ENCODE measurements around the gene HSD11B1.

Gene HSD11B1

DNA sequence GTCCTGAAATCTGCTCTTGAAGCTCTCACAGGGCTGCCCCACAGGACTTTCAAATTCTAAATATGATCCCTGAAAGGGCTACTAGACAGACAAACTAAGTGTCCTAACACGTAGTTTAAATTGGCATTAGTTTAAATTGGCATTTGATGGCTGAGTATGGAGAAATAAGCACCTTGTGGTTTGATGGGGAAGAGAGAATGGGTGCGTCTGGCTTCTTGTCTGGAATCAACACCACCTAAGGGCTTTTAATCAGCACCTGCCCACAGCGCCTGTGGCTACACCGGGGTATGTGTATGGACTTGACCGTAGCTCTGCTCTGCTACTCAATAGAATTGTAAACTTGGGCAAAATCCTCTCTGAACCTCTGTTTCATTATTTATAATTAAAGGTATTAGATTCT is 46.7 kb upstream of the HSD11B1 start:
- no peak overlapping the region for H3K4me2 ChIP-seq (ENCODE audit: low read length)
- no peaks in the 10 kb centered on the region for H3K79me2 ChIP-seq (ENCODE audit: insufficient read depth, low read length)
- H3K27me3 ChIP-seq (ENCODE audit: insufficient read depth, low read length), result no peaks in the 10 kb centered on the region
- no peaks in the 10 kb centered on the region for H3K4me1 ChIP-seq (ENCODE audit: insufficient read depth, low read length, severe bottlenecking)
- no peak overlapping the region for H3K4me3 ChIP-seq (ENCODE audit: low read depth, low read length, poor library complexity, severe bottlenecking)
- TF ChIP-seq, protein P1, sequence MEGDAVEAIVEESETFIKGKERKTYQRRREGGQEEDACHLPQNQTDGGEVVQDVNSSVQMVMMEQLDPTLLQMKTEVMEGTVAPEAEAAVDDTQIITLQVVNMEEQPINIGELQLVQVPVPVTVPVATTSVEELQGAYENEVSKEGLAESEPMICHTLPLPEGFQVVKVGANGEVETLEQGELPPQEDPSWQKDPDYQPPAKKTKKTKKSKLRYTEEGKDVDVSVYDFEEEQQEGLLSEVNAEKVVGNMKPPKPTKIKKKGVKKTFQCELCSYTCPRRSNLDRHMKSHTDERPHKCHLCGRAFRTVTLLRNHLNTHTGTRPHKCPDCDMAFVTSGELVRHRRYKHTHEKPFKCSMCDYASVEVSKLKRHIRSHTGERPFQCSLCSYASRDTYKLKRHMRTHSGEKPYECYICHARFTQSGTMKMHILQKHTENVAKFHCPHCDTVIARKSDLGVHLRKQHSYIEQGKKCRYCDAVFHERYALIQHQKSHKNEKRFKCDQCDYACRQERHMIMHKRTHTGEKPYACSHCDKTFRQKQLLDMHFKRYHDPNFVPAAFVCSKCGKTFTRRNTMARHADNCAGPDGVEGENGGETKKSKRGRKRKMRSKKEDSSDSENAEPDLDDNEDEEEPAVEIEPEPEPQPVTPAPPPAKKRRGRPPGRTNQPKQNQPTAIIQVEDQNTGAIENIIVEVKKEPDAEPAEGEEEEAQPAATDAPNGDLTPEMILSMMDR (IDR thresholded peaks at IDR 0.05; ENCODE audit: low read length), result no peak
- no peak for TF ChIP-seq EZH2 (IDR thresholded peaks at IDR 0.05; ENCODE audit: borderline replicate concordance, low read length)
- H3K9me2 ChIP-seq (ENCODE audit: low read depth, low read length), result no peaks in the 10 kb centered on the region
- no peaks in the 10 kb centered on the region for H3F3A ChIP-seq (ENCODE audit: insufficient read depth, low read length)
- H2AFZ ChIP-seq (ENCODE audit: low read length), result no peak overlapping the region
- no peaks in the 10 kb centered on the region for H3K36me3 ChIP-seq (ENCODE audit: insufficient read depth, low read length)
- no peaks in the 10 kb centered on the region for H4K20me1 ChIP-seq (ENCODE audit: insufficient read depth, low read length)
- no peaks in the 10 kb centered on the region for H3K9me3 ChIP-seq (ENCODE audit: low read length)
- H3K27ac ChIP-seq (ENCODE audit: low read depth, low read length, poor library complexity, severe bottlenecking), result no peak overlapping the region
- no peak overlapping the region for H3K9ac ChIP-seq (ENCODE audit: low read length)

DNA sequence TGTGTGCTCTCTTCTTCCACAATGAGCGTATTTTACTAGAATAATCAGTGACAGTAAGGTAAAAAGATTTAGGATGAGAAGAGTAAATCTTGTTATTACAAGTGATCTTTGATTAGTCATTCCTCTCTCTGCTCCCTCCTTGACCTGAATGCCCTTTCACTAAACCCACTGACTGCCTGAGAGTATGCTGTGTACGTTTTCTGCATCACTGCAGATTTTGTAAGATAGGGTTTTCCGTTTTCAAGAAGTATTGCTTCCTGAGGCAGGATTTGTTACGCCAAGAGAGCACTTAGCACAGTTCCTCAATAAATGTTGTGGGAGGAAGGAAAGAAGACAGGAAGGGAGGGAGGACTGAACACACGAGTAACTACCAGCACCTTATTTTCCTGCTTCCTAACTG is 44.7 kb upstream of the HSD11B1 start:
- no peaks in the 10 kb centered on the region for H3K36me3 ChIP-seq (ENCODE audit: insufficient read depth, low read length)
- no peaks in the 10 kb centered on the region for H3K9me3 ChIP-seq (ENCODE audit: low read length)
- TF ChIP-seq EZH2 (IDR thresholded peaks at IDR 0.05; ENCODE audit: borderline replicate concordance, low read length), result no peak
- TF ChIP-seq, protein P1 (IDR thresholded peaks at IDR 0.05; ENCODE audit: low read length), result no peak
- no peak overlapping the region for H3K9ac ChIP-seq (ENCODE audit: low read length)
- H3K27ac ChIP-seq (ENCODE audit: low read depth, low read length, poor library complexity, severe bottlenecking), result no peak overlapping the region
- no peaks in the 10 kb centered on the region for H3K4me1 ChIP-seq (ENCODE audit: insufficient read depth, low read length, severe bottlenecking)
- H3K4me2 ChIP-seq (ENCODE audit: low read length), result no peak overlapping the region
- H3K4me3 ChIP-seq (ENCODE audit: low read depth, low read length, poor library complexity, severe bottlenecking), result no peak overlapping the region
- H4K20me1 ChIP-seq (ENCODE audit: insufficient read depth, low read length), result no peaks in the 10 kb centered on the region
- H2AFZ ChIP-seq (ENCODE audit: low read length), result no peak overlapping the region
- H3F3A ChIP-seq (ENCODE audit: insufficient read depth, low read length), result no peaks in the 10 kb centered on the region
- H3K79me2 ChIP-seq (ENCODE audit: insufficient read depth, low read length), result no peaks in the 10 kb centered on the region
- no peaks in the 10 kb centered on the region for H3K27me3 ChIP-seq (ENCODE audit: insufficient read depth, low read length)
- H3K9me2 ChIP-seq (ENCODE audit: low read depth, low read length), result no peaks in the 10 kb centered on the region

DNA sequence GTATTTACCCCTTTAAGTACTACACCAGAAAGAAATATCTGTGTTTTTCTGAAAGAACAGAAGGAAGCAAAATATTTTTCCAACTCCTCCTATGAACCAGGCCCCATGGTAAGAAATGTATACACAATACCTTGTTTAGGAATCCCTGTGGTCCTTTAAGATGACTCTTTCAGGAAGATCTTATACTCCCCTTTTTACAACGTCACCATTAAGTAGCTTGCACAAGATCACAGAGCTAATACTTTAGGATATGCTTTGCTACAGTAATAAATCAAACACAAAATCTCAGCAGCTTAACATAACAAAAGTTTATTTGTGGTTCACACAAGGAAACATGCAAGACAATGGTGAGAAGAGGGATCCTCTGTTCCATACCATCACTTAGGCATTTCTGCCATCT is 43.6 kb upstream of the HSD11B1 start:
- Histone ChIP-seq H3K9me2 (ENCODE audit: low read depth, low read length) (no peaks in the 10 kb centered on the region), H2AFZ (ENCODE audit: low read length) (no peak overlapping the region), H3K4me2 (ENCODE audit: low read length) (no peak overlapping the region), H3K9ac (ENCODE audit: low read length) (no peak overlapping the region), H3K27ac (ENCODE audit: low read depth, low read length, poor library complexity, severe bottlenecking) (no peak overlapping the region), H3K9me3 (ENCODE audit: low read length) (no peaks in the 10 kb centered on the region), H3K27me3 (ENCODE audit: insufficient read depth, low read length) (no peaks in the 10 kb centered on the region), H3F3A (ENCODE audit: insufficient read depth, low read length) (no peaks in the 10 kb centered on the region), H3K4me3 (ENCODE audit: low read depth, low read length, poor library complexity, severe bottlenecking) (no peak overlapping the region), H3K4me1 (ENCODE audit: insufficient read depth, low read length, severe bottlenecking) (no peaks in the 10 kb centered on the region), H3K36me3 (ENCODE audit: insufficient read depth, low read length) (no peaks in the 10 kb centered on the region), H3K79me2 (ENCODE audit: insufficient read depth, low read length) (no peaks in the 10 kb centered on the region), H4K20me1 (ENCODE audit: insufficient read depth, low read length) (no peaks in the 10 kb centered on the region)
- TF ChIP-seq EZH2 (IDR thresholded peaks at IDR 0.05; ENCODE audit: borderline replicate concordance, low read length), result no peak
- TF ChIP-seq, protein P1 (IDR thresholded peaks at IDR 0.05; ENCODE audit: low read length), result no peak
